GM12878 (cell line): ENCODE results near the gene NMNAT1. TPM values are rescaled to one million over a fixed set of nuclear protein-coding genes. Genes with fewer than 3 reads are reported as not detected.
A peak's percentile ranks its signal among the peaks of the same experiment; 100 is the strongest.

Experiments used
- ATAC-seq: fragments of 200-7000 bp; cut with Tn5 transposase; 3 replicates; pipeline ENCODE4 v1.9.1; 2020; ENCODE audit warnings: mild to moderate bottlenecking, moderate library complexity
- BruUV-seq: library from RNA; stranded (reverse); fragments of 400-500 nt; replicated peaks from 2 replicates; lab custom pipeline; 2021; lab: Mats Ljungman, UMichigan
- CTCF ChIA-PET: fragments of 300-600 bp; sonication (Branson Sonifier 250); formaldehyde crosslinking; extraction: SDS; loops from one replicate; lab custom pipeline; 2021; ENCODE audit warnings: inconsistent platforms; lab: Yijun Ruan, JAX
- POLR2A ChIA-PET: fragments of 350-600 bp; formaldehyde crosslinking; extraction: SDS; loops from one replicate; lab custom pipeline; 2021; ENCODE audit warnings: inconsistent platforms; lab: Charles Lee
- RAD21 ChIA-PET: fragments of 300-600 bp; sonication (Branson Sonifier 250); formaldehyde crosslinking; loops from one replicate; lab custom pipeline; 2023; ENCODE audit warnings: antibody characterized with exemption; ENCODE audit not compliant: unreplicated experiment; lab: Charles Lee
- SMC1A ChIA-PET: fragments of 300-600 bp; sonication (Branson Sonifier 250); formaldehyde crosslinking; loops from one replicate; lab custom pipeline; 2023; ENCODE audit not compliant: unreplicated experiment, uncharacterized antibody; lab: Charles Lee
- DNase-seq: peaks from one replicate; pipeline ENCODE4 v3.0.0-alpha.2; 2011; ENCODE audit warnings: low read depth, low spot score
- FAIRE-seq: peaks from 3 replicates; lab custom pipeline; 2011; peaks lifted over from hg19 to GRCh38; lab: Jason Lieb, UNC
- H2AFZ ChIP-seq: 2 replicates; pipeline ENCODE4 v1.6.0; 2011; ENCODE audit warnings: low read depth, low read length, control low read depth; ENCODE audit not compliant: control insufficient read depth
- H3K27ac ChIP-seq: 2 replicates; pipeline ENCODE4 v1.5.1; 2011; ENCODE audit warnings: control low read depth; ENCODE audit not compliant: control insufficient read depth, insufficient read depth
- H3K27me3 ChIP-seq, 2 experiments: replicated peaks in 1 of 2; 2 replicates each; pipeline versions ENCODE4 v1.6.0 to v1.6.1; 2011; ENCODE audit warnings: low read length in 1 of 2; ENCODE audit not compliant: control insufficient read depth in 2 of 2, insufficient read depth in 2 of 2
- H3K36me3 ChIP-seq, 2 experiments: 2 replicates each; pipeline ENCODE4 v1.5.1; 2011; ENCODE audit warnings: low read length in 1 of 2; ENCODE audit not compliant: control insufficient read depth in 2 of 2, insufficient read depth in 2 of 2
- H3K4me1 ChIP-seq: 2 replicates; pipeline ENCODE4 v1.6.1; 2011; ENCODE audit warnings: mild to moderate bottlenecking, low read length, moderate library complexity, mixed read lengths; ENCODE audit not compliant: control insufficient read depth, insufficient read depth
- H3K4me2 ChIP-seq: 2 replicates; pipeline ENCODE4 v1.6.0; 2011; ENCODE audit warnings: control low read depth; ENCODE audit not compliant: control insufficient read depth, insufficient read depth
- H3K4me3 ChIP-seq: fragments of 200-600 bp; sonication (generic); 2 replicates; pipeline ENCODE4 v1.5.1; 2016
- H3K79me2 ChIP-seq: 2 replicates; pipeline ENCODE4 v1.6.0; 2011; ENCODE audit warnings: low read length; ENCODE audit not compliant: control insufficient read depth, insufficient read depth
- H3K9ac ChIP-seq: 2 replicates; pipeline ENCODE4 v1.8.0; 2011; ENCODE audit warnings: low read length, control low read depth, mixed read lengths; ENCODE audit not compliant: control insufficient read depth, insufficient read depth
- H3K9me3 ChIP-seq: replicated peaks from 3 replicates; pipeline ENCODE4 v1.5.1; 2011; ENCODE audit warnings: mild to moderate bottlenecking, low read length; ENCODE audit not compliant: control insufficient read depth, insufficient read depth
- H4K20me1 ChIP-seq: 2 replicates; pipeline ENCODE4 v1.6.0; 2011; ENCODE audit not compliant: control insufficient read depth, insufficient read depth
- CREB1 ChIP-seq: IDR thresholded peaks from 2 replicates; pipeline ENCODE4 v1.6.1; 2012; ENCODE audit warnings: low read depth, mild to moderate bottlenecking, inconsistent platforms
- EP300 ChIP-seq, 2 experiments: fragments of 150-350 bp in 1 of 2; IDR thresholded peaks; 2 replicates each; pipeline ENCODE4 v1.6.1; 2011 to 2012; ENCODE audit warnings: low read depth in 2 of 2, low read length in 2 of 2, borderline replicate concordance in 1 of 2, improper control_type of control experiment in 1 of 2, inconsistent platforms in 1 of 2; ENCODE audit not compliant: control insufficient read depth in 1 of 2
- KDM1A ChIP-seq: fragments of 200-600 bp; sonication (generic); IDR thresholded peaks from 2 replicates; pipeline ENCODE4 v1.6.1; 2016; ENCODE audit warnings: borderline replicate concordance
- WGBS: methylation state at CpG from one replicate; pipeline ENCODE4 v1.1.6; 2016; ENCODE audit warnings: low lambda C conversion rate; ENCODE audit not compliant: insufficient replicate concordance, insufficient coverage; ENCODE audit errors: missing lambda C conversion rate; 5-methylcytosine and 5-hydroxymethylcytosine counted together
- in situ Hi-C: fragments of 300-500 bp; cut with MboI; formaldehyde crosslinking; loops from 9 replicates; pipeline ENCODE4 v1.14.3; 2018; ENCODE audit warnings: mixed read lengths
- intact Hi-C: fragments of 100-400 bp; cut with micrococcal nuclease; formaldehyde crosslinking; loops from one replicate; pipeline ENCODE4 v1.14.2; 2022; ENCODE audit not compliant: unreplicated experiment
- polyA plus RNA-seq, 11 experiments: library from polyadenylated mRNA; depleted of rRNA in 4 of 11; unstranded in 6 of 11; stranded (reverse) in 5 of 11; fragments of >200 nt; fragmentation: Nextera tagmentation in 4 of 11; fragmentation: Illumina TruSeq in 1 of 11; extraction: Ambion mirVana in 4 of 11; extraction: Trizol in 1 of 11; gene quantifications; 1 replicate in 1 of 11; 2 replicates in 10 of 11; pipeline versions ENCODE4 v1.2.1 to v1.2.3, GENCODE V29; 2011 to 2016; ENCODE audit warnings: inconsistent platforms in 2 of 11, missing spikeins in 2 of 11, low read depth in 1 of 11
- total RNA-seq, 4 experiments: library from RNA; depleted of rRNA in 3 of 4; stranded (reverse); fragments of >200 nt in 3 of 4; fragmentation: Illumina TruSeq in 1 of 4; extraction: Trizol in 1 of 4; gene quantifications; 2 replicates each; pipeline versions ENCODE4 v1.2.1 to v1.2.3, GENCODE V29; 2013 to 2021

Gene NMNAT1
- total and polyA plus RNA-seq, 10 of the 15 experiments (the other 5 are each of a cell fraction or from before 2014, with no cell fraction given): 7.2 to 16.7 (median 11.7) TPM

GRCh38 chr1:9993561-9994075 lies 50.3 kb downstream of the NMNAT1 start (continued):
- TF ChIP-seq KDM1A (no peak), EP300 (IDR thresholded peaks at IDR 0.05; ENCODE audit: borderline replicate concordance in 1 of 2, control insufficient read depth in 1 of 2, low read depth in 2 of 2, low read length in 2 of 2) (no peak)

- FAIRE-seq: no peak
- H3K9ac ChIP-seq: no peak within 1 kb of the TSS
Observed at GRCh38 chr1:9996624-9997582, 53.6 kb downstream of the NMNAT1 start, which contains the start of gene RBP7. TSS of gene RBP7 (plus strand) at chr1:9997228. CDS start at chr1:9997259, 31 bp downstream.

More at GRCh38 chr1:9996624-9997582, 53.6 kb downstream of the NMNAT1 start, which contains the start of gene RBP7:
- CTCF ChIA-PET: no interaction called here
- H3K36me3 ChIP-seq: no peaks in the 10 kb centered on the region
- H3K4me2 ChIP-seq: peak within 1 kb of the TSS; percentile 55; the same call in 1 of the 2 replicates
- H3K9me3 ChIP-seq: peaks cover 8% of the 10 kb centered on the region
- H3K27me3 ChIP-seq: no peaks in the 10 kb centered on the region; a peak in 2 of 4 replicates
- POLR2A ChIA-PET: no interaction called here
- no peak for TF ChIP-seq CREB1
- TF ChIP-seq KDM1A: no peak
- no peak for DNase-seq
- RAD21 ChIA-PET: no interaction called here
- H4K20me1 ChIP-seq: no peaks in the 10 kb centered on the region
- WGBS: 26% methylated on average over 29 of the region's 71 CpGs
- in situ Hi-C loops (no loop called here), intact Hi-C loops (no loop called here)
- no TSS peak for BruUV-seq
- no peak within 1 kb of the TSS for H2AFZ ChIP-seq
- H3K27ac ChIP-seq: no peak within 1 kb of the TSS
- no peak for ATAC-seq
- SMC1A ChIA-PET: no interaction called here
- H3K4me3 ChIP-seq: no peak within 1 kb of the TSS
- H3K4me1 ChIP-seq: no peaks in the 10 kb centered on the region
- H3K79me2 ChIP-seq: no peaks in the 10 kb centered on the region
